Esophagus squamous epithelium (tissue), 5 donors: ENCODE data around the gene HS1BP3. TPM values are rescaled to one million over a fixed set of nuclear protein-coding genes. Genes with fewer than 3 reads are reported as not detected.

Experiments
- DNase-seq: peaks from one replicate; lab custom pipeline; 2025; lab: John Stamatoyannopoulos, UW
- H3K27ac ChIP-seq, 4 donors: fragments of 200-600 bp; sonication (generic); one replicate each; pipeline ENCODE4 v1.5.1; 2016 to 2019; ENCODE audit warnings: mild to moderate bottlenecking in 1 of 4
- H3K27me3 ChIP-seq, 4 donors: fragments of 200-600 bp; sonication (generic); 1 replicate in 3 of 4; 2 replicates in 1 of 4; pipeline versions ENCODE4 v1.5.1 to v1.6.0; 2017 to 2021; ENCODE audit warnings: antibody characterized with exemption in 1 of 4
- H3K36me3 ChIP-seq, 3 donors: fragments of 200-600 bp; sonication (generic); one replicate each; pipeline ENCODE4 v1.5.1; 2016 to 2019
- H3K4me1 ChIP-seq, 3 donors: fragments of 200-600 bp; sonication (generic); one replicate each; pipeline ENCODE4 v1.5.1; 2017 to 2019
- H3K4me3 ChIP-seq, 4 donors: fragments of 200-600 bp; sonication (generic); 1 replicate in 3 of 4; 2 replicates in 1 of 4; pipeline ENCODE4 v1.5.1; 2016 to 2019; ENCODE audit warnings: mild to moderate bottlenecking in 2 of 4, moderate library complexity in 1 of 4
- H3K9me3 ChIP-seq, 3 donors: fragments of 200-600 bp; sonication (generic); one replicate each; pipeline ENCODE4 v1.5.1; 2016 to 2019
- POLR2A ChIP-seq, 4 donors: fragments of 450-650 bp; IDR thresholded peaks; one replicate each; pipeline ENCODE4 v1.6.1; 2017; ENCODE audit warnings: antibody characterized with exemption in 4 of 4, mild to moderate bottlenecking in 4 of 4, moderate library complexity in 3 of 4
- WGBS, 2 donors: methylation state at CpG; one replicate each; pipeline ENCODE4 v1.1.5; 2018; 5-methylcytosine and 5-hydroxymethylcytosine counted together
- intact Hi-C: fragments of 100-400 bp; cut with DNase I; formaldehyde crosslinking; loops from one replicate; pipeline ENCODE4 v1.15.0; 2022
- total RNA-seq, 4 donors: library from RNA; depleted of rRNA; stranded (reverse); fragments of >200 nt; gene quantifications; one replicate each; pipeline ENCODE4 v1.1.0, GENCODE V29; 2016
- TF ChIP-seq, protein P1 (sequence below), 6 experiments: fragments of 450-650 bp in 4 of 6; fragments of 200-600 bp in 2 of 6; sonication (generic) in 2 of 6; IDR thresholded peaks; one replicate each; pipeline ENCODE4 v1.5.1; 2016 to 2019; ENCODE audit warnings: antibody characterized with exemption in 6 of 6, mild to moderate bottlenecking in 4 of 6, moderate library complexity in 4 of 6
- donor health status: DM: yes; HTN: yes; CAD: no.

HS1BP3 gene
- total RNA-seq, 4 donors from 2014 or later = 7.9 to 22.1 (median 16.9) TPM

DNA sequence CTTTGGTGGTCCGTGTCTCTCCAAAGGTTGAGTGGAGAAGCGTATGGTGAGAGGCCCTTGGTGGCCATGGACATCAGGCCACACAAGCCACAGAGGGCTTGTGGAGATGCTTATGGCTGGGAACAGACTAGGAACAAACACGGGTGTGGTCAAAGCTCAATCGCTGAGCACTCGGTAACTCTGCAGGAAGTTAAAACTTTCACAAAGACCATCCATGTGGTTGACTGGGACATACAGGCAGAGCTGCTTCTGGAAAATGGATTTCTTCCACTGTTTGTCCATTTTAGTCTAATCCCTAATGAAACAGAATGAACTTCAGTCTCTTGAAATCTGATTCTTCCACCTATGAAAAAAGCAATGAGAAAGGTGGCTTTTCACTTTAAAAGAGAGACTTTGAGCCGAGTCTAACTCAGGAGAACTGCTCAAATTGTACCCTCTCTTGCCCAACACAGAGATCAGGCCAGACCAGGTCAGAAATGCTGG is 33.7 kb upstream of the HS1BP3 start:
- peaks cover 0 to 85% (median 0%) of the 10 kb centered on the region in 3 donors for H3K36me3 ChIP-seq
- no peaks in the 10 kb centered on the region for H3K9me3 ChIP-seq
- TF ChIP-seq, protein P1, sequence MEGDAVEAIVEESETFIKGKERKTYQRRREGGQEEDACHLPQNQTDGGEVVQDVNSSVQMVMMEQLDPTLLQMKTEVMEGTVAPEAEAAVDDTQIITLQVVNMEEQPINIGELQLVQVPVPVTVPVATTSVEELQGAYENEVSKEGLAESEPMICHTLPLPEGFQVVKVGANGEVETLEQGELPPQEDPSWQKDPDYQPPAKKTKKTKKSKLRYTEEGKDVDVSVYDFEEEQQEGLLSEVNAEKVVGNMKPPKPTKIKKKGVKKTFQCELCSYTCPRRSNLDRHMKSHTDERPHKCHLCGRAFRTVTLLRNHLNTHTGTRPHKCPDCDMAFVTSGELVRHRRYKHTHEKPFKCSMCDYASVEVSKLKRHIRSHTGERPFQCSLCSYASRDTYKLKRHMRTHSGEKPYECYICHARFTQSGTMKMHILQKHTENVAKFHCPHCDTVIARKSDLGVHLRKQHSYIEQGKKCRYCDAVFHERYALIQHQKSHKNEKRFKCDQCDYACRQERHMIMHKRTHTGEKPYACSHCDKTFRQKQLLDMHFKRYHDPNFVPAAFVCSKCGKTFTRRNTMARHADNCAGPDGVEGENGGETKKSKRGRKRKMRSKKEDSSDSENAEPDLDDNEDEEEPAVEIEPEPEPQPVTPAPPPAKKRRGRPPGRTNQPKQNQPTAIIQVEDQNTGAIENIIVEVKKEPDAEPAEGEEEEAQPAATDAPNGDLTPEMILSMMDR (IDR thresholded peaks at IDR 0.05) = no peak
- TF ChIP-seq POLR2A (IDR thresholded peaks at IDR 0.05) = no peak
- H3K4me1 ChIP-seq = no peaks in the 10 kb centered on the region
- no peak overlapping the region for H3K27ac ChIP-seq
- WGBS, 2 donors = 68 to 83% methylated on average over 4 to 6 of the region's 6 CpGs
- intact Hi-C loops = no loop called here
- no peak overlapping the region for H3K4me3 ChIP-seq
- no peaks in the 10 kb centered on the region for H3K27me3 ChIP-seq
- DNase-seq = no peak

DNA sequence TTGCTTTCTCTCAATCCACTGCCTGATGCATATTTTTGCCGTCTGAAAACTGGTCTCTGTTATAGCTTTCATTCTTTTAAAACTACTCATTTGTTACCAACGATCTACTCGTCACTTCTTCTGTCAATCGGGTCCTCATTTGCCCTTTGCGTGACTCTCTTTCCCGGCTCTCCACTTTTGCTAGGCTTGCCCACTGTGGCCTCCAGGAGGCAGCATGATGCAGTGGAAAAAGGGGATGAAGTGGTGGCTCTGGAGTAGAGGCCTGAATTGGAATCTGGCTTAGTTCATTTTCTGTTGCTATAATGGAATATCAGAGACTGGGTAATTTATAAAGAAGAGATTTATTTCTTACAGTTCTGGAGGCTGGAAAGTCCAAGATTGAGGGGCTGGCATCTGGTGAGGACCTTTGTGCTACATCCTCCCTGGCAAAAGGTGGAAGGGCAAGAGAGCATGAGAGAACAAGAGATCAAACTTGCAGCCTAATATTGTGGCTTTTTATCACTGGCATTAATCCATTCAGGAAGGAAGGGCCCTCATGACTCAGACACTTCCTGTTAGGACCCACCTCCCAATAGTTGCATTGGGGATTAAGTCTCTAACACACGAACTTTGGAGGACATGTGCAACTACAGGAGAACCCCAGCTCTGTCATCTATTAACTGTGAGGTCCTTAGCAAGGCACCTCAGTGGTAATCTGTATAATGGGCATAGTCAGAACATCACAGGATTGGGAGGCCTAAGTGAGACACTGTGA is 31.4 kb upstream of the HS1BP3 start:
- TF ChIP-seq, protein P1 (IDR thresholded peaks at IDR 0.05) = peak in 1 of 6 experiments; percentile 31
- TF ChIP-seq POLR2A (IDR thresholded peaks at IDR 0.05) = no peak
- no peak overlapping the region for H3K27ac ChIP-seq
- intact Hi-C loops = no loop called here
- H3K9me3 ChIP-seq = no peaks in the 10 kb centered on the region
- no peak for DNase-seq
- H3K4me3 ChIP-seq = no peak overlapping the region
- H3K4me1 ChIP-seq = peaks cover 0 to 5% (median 3%) of the 10 kb centered on the region in 3 donors
- 68 to 85% methylated on average over 6 to 7 of the region's 7 CpGs for WGBS, 2 donors
- peaks cover 0 to 66% (median 0%) of the 10 kb centered on the region in 3 donors for H3K36me3 ChIP-seq
- H3K27me3 ChIP-seq = no peaks in the 10 kb centered on the region

DNA sequence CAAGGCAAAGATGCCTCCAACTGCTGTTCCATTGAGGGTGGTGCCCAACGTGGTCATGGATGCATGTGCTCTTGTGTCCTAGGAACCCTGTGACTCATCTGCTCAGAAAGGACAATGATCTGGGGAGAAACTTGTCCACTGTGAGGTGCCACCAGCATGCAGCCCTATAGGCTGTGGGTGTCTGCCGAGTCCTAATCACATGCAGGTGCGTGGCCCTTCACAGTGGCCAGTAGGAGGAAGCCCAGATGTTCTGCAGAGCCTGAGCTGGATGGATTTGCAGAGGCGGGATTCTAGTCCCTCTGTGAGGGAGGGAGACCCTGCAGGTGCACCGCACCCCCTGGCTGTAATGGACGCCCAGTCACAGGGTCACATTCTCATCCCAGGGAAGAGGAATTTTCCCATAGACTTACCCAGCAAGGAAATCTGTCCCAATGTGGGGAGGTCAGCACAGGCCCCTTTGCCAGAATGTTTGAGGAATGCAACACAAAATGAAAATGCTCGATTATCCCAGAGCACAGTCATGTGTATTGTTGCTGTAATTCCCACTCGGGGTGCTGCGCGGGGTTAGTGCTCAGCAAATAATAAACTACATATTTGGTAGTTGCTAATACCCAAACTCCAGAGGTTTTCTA is 30.0 kb upstream of the HS1BP3 start:
- no peaks in the 10 kb centered on the region for H3K9me3 ChIP-seq
- H3K27ac ChIP-seq = no peak overlapping the region
- DNase-seq = no peak
- peaks cover 0 to 51% (median 0%) of the 10 kb centered on the region in 3 donors for H3K36me3 ChIP-seq
- TF ChIP-seq POLR2A (IDR thresholded peaks at IDR 0.05) = no peak
- TF ChIP-seq, protein P1 (IDR thresholded peaks at IDR 0.05) = no peak
- no peak overlapping the region for H3K4me3 ChIP-seq
- 83 to 88% methylated on average over 7 to 8 of the region's 10 CpGs for WGBS, 2 donors
- peaks cover 3 to 12% (median 3%) of the 10 kb centered on the region in 3 donors for H3K4me1 ChIP-seq
- intact Hi-C loops = no loop called here
- no peaks in the 10 kb centered on the region for H3K27me3 ChIP-seq

DNA sequence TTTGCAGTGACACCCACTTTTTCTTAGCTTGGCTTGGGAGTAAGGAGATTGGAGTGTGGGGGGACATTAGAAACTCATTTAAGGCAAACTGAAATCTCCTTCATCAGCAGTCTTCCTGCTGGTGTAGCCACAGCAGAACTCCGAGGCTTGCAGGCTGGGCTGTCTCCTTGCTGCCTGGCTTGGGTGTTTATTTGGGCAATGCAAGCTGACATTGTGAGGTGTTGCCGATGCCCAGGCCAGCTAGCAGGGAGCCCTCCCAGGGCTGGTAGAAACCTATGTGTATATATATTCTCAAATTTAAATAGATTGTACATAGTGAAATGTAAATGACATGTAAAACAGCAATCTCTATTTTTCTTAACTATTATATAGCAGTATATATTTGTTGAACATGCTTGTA is 27.9 kb upstream of the HS1BP3 start:
- peaks cover 0 to 32% (median 0%) of the 10 kb centered on the region in 3 donors for H3K36me3 ChIP-seq
- no peak for DNase-seq
- no peak overlapping the region for H3K27ac ChIP-seq
- TF ChIP-seq, protein P1 (IDR thresholded peaks at IDR 0.05) = no peak
- no peak for TF ChIP-seq POLR2A (IDR thresholded peaks at IDR 0.05)
- H3K27me3 ChIP-seq = peaks cover 0 to 18% (median under 1%) of the 10 kb centered on the region in 4 donors
- H3K4me3 ChIP-seq = no peak overlapping the region
- intact Hi-C loops = no loop called here
- WGBS, 2 donors = 67 to 88% methylated on average over 2 of the region's 2 CpGs
- no peaks in the 10 kb centered on the region for H3K9me3 ChIP-seq
- peaks cover 11 to 33% (median 11%) of the 10 kb centered on the region in 3 donors for H3K4me1 ChIP-seq

DNA sequence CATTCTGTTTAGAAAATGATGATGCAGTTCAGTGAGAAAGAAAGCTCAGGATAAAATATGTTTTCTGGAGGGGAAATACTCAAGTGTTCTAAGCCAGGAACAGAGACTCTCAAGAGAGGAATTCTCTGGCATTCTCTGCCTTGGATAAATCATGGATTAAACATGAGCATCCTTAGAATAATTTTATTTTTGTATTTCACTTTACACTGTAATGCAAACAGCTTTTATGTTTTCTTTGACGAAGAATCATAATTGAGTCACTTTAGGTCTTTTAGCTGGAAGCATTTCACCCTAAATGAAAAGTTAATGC is 27.1 kb upstream of the HS1BP3 start:
- no peak overlapping the region for H3K4me3 ChIP-seq
- H3K27me3 ChIP-seq = peaks cover 0 to 25% (median 5%) of the 10 kb centered on the region in 4 donors
- H3K9me3 ChIP-seq = no peaks in the 10 kb centered on the region
- no peak for TF ChIP-seq POLR2A (IDR thresholded peaks at IDR 0.05)
- TF ChIP-seq, protein P1 (IDR thresholded peaks at IDR 0.05) = no peak
- peaks cover 0 to 28% (median 0%) of the 10 kb centered on the region in 3 donors for H3K36me3 ChIP-seq
- WGBS, 2 donors = 70 to 76% methylated on average over 1 of the region's 1 CpG
- DNase-seq = no peak
- peaks cover 11 to 33% (median 11%) of the 10 kb centered on the region in 3 donors for H3K4me1 ChIP-seq
- H3K27ac ChIP-seq = no peak overlapping the region
- intact Hi-C loops = no loop called here
